HL-60 (cell line): ENCODE results near the gene GREB1.

Experiments used
- DNase-seq, 2 experiments: peaks; one replicate each; pipeline ENCODE4 v3.0.0-alpha.2; 2010 to 2020; ENCODE audit warnings: low read depth in 1 of 2, low spot score in 1 of 2
- H3K27ac ChIP-seq: fragments of 250-450 bp; sonication (Bioruptor Pico); replicated peaks from 2 replicates; pipeline ENCODE4 v1.5.1; 2020; ENCODE audit warnings: mild to moderate bottlenecking, moderate library complexity
- H3K27me3 ChIP-seq: fragments of 250-450 bp; sonication (Bioruptor Pico); 2 replicates; pipeline ENCODE4 v1.5.1; 2021; ENCODE audit warnings: mild to moderate bottlenecking, moderate library complexity; ENCODE audit not compliant: insufficient read depth, poor library complexity, severe bottlenecking
- H3K4me3 ChIP-seq: replicated peaks from 2 replicates; pipeline ENCODE4 v1.5.1; 2011; ENCODE audit warnings: mild to moderate bottlenecking, control low read depth, low read length; ENCODE audit not compliant: insufficient read depth
- CTCF ChIP-seq: IDR thresholded peaks from one replicate; pipeline ENCODE4 v1.5.1; 2011; ENCODE audit warnings: low read length, control low read depth, inconsistent platforms; ENCODE audit not compliant: insufficient read depth
- GABPA ChIP-seq: IDR thresholded peaks from 2 replicates; pipeline ENCODE4 v1.6.1; 2012; ENCODE audit warnings: low read depth
- POLR2AphosphoS5 ChIP-seq: IDR thresholded peaks from 2 replicates; pipeline ENCODE4 v1.6.1; 2012; ENCODE audit warnings: low read depth
- SPI1 ChIP-seq: IDR thresholded peaks from 2 replicates; pipeline ENCODE4 v1.6.1; 2012; ENCODE audit warnings: low read depth, mild to moderate bottlenecking, borderline replicate concordance
- TF ChIP-seq, protein P1 (sequence below): IDR thresholded peaks from 2 replicates; pipeline ENCODE4 v1.6.1; 2012; ENCODE audit warnings: low read depth; ENCODE audit not compliant: insufficient replicate concordance

Gene GREB1

DNA sequence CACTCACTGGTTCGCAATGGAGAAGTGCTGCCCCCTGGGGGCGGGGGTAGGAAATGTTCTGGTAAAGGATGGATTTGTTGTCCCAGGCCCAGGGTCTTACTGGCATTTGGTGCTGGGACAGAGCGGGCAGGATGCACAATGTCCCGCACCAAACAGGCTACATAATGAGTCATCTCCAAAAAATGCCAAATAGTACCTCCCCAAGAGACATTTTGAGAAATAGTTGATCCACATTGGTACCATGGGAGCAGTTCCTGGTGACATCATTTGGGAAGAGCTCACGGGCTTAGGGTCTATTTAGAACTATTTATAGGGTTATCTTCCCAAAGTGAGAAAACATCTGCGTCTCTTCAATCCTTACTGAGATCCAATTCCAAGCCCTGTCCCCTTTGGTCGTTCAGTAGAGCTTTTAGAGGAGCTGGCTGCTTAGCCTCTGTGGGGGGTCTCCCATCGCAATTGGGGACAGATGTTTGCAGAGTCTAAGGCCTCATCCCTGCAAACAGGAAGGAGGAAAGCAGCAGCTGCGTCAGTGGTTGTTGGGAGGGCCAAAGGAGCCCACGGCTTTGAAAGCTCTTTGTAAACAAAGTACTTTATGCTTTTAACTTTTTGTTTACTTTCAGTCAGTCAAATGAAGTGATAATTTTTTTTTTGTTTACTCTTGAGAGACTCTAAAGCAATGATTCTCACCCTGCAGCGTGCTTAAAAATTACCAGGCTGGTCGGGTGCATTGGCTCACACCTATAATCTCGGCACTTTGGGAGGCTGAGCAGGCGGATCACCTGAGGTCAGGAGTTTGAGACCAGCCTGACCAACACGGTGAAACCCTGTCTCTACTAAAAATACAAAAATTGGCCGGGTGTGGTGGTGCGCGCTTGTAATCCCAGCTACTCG, 49.3 kb downstream of the GREB1 start:
- DNase-seq = peak; percentile 24 to 52
- Histone ChIP-seq H3K27ac (no peak overlapping the region), H3K4me3 (no peak overlapping the region), H3K27me3 (no peaks in the 10 kb centered on the region)
- TF ChIP-seq, protein P1, sequence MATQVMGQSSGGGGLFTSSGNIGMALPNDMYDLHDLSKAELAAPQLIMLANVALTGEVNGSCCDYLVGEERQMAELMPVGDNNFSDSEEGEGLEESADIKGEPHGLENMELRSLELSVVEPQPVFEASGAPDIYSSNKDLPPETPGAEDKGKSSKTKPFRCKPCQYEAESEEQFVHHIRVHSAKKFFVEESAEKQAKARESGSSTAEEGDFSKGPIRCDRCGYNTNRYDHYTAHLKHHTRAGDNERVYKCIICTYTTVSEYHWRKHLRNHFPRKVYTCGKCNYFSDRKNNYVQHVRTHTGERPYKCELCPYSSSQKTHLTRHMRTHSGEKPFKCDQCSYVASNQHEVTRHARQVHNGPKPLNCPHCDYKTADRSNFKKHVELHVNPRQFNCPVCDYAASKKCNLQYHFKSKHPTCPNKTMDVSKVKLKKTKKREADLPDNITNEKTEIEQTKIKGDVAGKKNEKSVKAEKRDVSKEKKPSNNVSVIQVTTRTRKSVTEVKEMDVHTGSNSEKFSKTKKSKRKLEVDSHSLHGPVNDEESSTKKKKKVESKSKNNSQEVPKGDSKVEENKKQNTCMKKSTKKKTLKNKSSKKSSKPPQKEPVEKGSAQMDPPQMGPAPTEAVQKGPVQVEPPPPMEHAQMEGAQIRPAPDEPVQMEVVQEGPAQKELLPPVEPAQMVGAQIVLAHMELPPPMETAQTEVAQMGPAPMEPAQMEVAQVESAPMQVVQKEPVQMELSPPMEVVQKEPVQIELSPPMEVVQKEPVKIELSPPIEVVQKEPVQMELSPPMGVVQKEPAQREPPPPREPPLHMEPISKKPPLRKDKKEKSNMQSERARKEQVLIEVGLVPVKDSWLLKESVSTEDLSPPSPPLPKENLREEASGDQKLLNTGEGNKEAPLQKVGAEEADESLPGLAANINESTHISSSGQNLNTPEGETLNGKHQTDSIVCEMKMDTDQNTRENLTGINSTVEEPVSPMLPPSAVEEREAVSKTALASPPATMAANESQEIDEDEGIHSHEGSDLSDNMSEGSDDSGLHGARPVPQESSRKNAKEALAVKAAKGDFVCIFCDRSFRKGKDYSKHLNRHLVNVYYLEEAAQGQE = no peak
- no peak for TF ChIP-seq POLR2AphosphoS5
- TF ChIP-seq CTCF = peak; percentile 84
- no peak for TF ChIP-seq SPI1
- TF ChIP-seq GABPA = no peak

- Histone ChIP-seq H3K27me3 (no peaks in the 10 kb centered on the region), H3K4me3 (no peak overlapping the region), H3K27ac (no peak overlapping the region)
- peak; percentile 37 to 62 for DNase-seq
- TF ChIP-seq GABPA (no peak), POLR2AphosphoS5 (no peak), CTCF (peak; percentile 94), SPI1 (no peak)
- TF ChIP-seq, protein P1 = no peak
These were observed 50.1 kb downstream of the GREB1 start for GRCh38 chr2:11583840-11584524.

- Histone ChIP-seq H3K4me3 (no peak overlapping the region), H3K27me3 (no peaks in the 10 kb centered on the region)
- TF ChIP-seq, protein P1 = no peak
- TF ChIP-seq SPI1 (no peak), GABPA (no peak), POLR2AphosphoS5 (no peak), CTCF (no peak)
These were observed 50.7 kb downstream of the GREB1 start for GRCh38 chr2:11584525-11585056.

More at GRCh38 chr2:11584525-11585056, 50.7 kb downstream of the GREB1 start:
- no peak for DNase-seq
- H3K27ac ChIP-seq = no peak overlapping the region
